ENCODE results near the gene ARPC2.
"Not testable (repeated sequence)": the region's sequence is repeated elsewhere in the genome, so short reads cannot be mapped to it uniquely, and the experiment has no call there.

The ARPC2 gene

DNA sequence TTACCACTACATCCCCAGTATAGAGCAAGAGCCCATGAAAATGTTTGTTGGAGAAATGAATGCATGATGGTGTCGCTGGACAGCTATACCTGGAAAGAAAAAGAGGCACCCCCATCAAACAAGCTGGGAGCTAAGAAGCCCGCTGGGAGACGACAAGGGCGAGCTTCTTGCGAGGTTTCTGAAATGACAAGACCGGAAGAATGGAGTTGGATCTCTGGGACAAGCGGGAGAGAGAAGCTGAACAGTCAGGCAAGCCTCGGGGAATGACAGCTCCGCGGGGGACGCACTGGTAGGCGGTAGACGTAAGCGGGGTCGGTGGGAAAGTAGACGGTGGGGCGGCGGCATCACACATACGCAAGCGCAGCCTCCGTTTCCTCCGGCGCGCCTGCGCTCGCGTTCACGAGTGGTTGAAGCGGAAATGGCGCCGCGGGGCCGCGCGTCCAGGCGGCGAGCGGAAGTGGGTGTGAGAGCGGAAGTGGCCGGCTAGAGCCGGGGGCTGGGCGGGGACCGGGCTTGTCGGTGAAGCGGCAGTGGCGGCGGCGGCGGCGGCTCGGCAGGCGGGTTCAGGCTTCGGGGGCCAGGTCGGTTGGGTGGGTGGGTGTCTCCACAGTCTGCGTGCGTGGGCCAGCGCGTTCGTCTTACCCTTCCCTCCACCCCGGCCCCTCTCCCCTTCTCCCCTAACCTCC, at the start of gene ARPC2:
TSS of gene ARPC2 (plus strand) at position 516 of the 686 bp plus-strand sequence. CDS start 282 bp downstream, outside the sequence.
- peak; percentile 95 for DNase-seq

DNA sequence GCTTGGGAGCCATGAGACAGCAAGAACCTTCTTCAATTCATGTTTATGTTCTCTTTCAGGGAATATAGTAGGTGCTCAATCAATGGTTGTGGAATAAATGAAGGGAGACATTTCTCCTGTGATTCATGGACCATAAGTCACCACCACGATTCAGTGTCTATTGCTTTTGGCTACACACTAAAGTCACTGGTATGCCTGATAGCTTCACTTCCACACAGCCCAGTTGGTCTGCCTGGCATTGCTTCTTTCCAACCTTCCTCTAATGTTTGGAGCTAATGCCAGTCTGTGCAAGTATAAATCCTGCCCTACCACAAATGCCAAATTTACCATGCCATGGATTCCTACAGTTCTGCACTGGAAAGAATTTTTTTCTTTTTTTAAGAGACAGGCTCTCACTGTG, 49.0 kb upstream of the ARPC2 start:
- no peak for DNase-seq

DNA sequence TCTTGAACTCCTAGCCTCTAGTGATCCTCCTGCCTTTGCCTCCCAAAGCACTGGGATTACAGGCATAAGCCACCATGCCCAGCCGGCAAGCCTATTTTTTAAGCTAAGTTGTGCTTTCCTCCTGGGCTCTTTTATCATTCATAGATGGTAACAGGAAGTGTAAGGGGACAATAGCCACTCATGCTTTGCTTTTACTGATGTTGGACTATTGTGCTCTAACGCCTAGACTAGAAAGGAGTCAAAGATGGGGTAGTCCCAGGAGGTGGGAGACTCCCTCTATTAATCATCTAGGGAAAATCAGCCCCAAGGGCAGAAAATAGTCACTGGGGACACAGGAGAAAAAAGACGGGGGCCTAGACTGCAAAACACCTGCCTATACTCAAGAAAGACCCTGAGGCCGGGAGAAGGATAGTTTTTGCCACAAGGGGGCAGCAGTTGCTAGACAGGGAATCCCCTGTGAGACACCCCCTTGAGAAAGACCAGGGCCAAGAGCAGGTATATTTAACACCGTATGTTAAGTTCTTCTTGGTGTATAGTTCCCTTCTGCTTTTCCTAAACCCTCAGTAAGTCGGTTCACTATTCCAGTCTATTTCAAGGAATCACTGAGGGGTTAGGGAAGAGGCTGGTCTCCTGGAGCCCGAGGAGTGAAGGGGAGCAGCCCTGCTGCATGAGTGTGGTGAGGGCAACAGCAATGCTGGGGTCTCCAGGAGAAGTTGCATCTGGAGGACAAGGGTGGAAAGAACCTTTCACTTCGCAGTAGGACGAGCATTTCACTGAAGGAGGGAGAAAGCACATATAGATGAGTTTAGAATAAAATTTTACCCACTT, 48.1 kb upstream of the ARPC2 start:
- peak; percentile 75 for DNase-seq

DNA sequence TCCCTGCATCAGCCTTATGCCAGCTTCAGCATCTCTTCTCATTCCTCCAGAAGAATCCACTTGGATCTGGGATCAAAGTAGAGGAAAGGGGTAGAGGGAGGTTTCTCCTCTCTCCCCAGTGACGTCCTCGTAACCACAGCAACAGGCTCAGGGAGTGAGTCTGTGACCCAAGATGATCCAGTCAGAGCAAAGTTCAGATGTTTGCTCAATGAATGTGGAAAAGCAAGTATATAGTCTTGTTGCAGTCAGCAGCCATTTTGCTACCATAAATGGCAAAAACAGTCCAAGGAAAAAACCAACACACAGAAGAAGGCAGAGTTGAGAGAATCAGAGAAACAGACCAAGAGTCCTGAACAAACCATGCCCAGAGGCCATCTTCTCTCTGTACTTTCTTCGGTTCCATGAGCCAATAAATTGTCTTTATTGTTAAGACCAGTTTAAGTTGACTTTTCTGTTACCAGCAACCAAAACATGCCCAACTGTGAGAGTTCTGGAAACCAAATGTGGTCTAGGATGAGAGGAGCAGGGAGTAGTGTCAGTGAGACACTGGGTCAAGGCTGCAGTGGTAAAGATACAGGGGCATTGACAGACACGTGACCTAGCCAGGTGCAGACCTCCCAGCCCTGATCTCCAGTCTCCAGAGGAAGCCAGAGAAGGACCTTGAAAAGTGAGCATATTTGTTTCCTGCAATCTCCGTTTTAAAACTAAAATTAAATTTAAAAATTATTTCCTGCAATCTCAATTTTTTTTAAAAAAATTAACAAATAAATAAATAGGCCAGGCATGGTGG, 47.0 kb upstream of the ARPC2 start:
- no peak for DNase-seq

DNA sequence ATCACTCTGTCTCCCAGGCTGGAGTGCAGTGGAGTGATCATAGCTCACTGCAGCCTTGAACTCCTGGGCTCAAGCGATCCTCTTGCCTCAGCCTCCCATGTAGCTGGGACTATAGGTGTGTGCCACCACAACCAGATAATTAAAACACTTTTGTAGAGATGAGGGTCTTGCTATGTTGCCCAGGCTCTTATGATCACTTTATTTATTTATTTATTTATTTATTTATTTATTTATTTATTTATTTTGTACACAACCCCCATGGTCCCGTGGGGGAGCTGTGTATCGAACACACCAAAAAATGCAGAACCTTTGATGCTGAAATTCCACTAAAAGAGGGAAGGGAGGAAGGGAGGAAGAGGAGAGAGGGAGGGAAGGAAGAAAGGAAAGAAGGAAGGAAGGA, 45.2 kb upstream of the ARPC2 start:
- DNase-seq: not testable (repeated sequence)

DNA sequence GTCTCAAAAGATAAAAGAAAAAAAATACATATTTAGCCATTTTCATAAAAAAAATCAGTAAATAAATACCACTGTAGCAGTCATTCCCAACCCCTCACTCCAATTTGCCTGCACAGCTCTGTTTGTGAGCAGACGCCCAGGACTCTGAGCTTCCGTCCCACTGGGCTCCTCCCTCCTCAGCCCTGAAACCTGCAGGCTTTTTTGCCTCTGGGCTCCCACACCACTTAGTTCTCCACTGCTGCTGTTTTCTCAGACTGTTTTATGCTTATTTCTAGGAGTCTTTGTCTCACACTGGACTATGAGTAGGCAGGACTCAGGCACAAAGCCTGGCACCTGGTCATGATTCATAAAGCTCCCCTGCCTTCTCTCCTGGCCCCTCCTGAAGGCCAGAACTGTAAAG, 44.1 kb upstream of the ARPC2 start:
- DNase-seq: no peak

GRCh38 chr2:218179782-218180181, 37.2 kb upstream of the ARPC2 start:
- DNase-seq: no peak

- DNase-seq: no peak
These were observed 36.4 kb upstream of the ARPC2 start for GRCh38 chr2:218180467-218181114.

DNA sequence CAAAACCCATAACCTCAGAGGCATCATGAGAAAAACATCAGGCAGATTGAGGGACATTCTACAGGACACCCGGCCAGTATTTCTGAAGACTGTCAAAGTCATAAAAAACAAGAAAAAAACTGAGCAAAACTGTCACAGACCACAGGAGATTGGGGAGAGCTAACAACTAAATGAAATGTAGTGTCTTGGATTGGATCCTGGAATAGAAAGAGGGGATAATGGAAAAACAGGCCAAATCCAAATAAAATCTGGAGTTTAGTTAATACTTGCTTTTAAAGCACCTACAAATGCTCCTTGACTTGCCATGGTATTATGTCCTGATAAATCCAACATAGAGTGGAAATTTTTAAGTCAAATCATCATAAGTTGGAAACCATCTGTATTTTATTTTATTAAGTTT, 32.7 kb upstream of the ARPC2 start:
- DNase-seq: no peak

- peak; percentile 81 for DNase-seq
These were observed 30.6 kb upstream of the ARPC2 start for GRCh38 chr2:218186355-218186766.

DNA sequence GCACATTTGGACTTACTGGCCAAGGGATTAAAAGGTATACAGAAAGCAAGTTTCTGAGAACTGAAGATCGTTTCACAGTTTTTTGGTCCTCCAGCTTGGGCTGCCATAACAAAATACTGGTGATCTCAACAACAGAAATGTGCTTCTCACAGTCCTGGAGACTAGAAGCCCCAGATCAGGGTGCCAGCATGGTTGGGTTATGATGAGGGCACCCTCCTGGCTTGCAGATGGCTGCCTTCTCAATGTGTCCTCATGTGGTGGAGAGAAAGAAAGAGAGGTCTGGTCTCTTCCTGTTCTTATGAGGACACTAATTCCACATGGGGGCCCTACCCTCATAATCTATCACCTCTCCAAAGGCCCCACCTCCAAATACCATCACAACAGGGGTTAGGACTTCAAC, 30.1 kb upstream of the ARPC2 start:
- DNase-seq: no peak

- DNase-seq: no peak
These were observed 29.5 kb upstream of the ARPC2 start for GRCh38 chr2:218187296-218188015.

- no peak for DNase-seq
These were observed 28.5 kb upstream of the ARPC2 start for GRCh38 chr2:218188528-218188927.

- no peak for DNase-seq
These were observed 24.0 kb upstream of the ARPC2 start for GRCh38 chr2:218192902-218193430.

DNA sequence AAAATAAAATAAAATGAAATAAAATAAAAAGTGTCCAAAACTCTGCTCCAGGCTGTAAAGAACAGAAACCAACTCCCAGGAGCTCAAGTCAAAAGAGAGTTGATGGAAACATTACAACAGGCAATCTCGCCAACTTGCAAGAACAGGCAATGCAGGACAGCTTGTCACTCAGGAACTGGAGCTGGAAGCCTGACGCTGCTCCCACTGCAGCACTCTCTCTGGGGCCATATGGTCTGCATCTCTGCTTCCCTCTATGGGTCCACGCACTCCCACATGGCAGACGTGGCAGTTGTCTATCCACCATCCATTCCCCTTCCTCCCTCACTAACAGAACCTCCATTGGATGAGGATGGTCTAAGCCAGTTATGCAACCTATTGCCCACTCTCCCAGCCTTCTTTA, 23.3 kb upstream of the ARPC2 start:
- no peak for DNase-seq

DNA sequence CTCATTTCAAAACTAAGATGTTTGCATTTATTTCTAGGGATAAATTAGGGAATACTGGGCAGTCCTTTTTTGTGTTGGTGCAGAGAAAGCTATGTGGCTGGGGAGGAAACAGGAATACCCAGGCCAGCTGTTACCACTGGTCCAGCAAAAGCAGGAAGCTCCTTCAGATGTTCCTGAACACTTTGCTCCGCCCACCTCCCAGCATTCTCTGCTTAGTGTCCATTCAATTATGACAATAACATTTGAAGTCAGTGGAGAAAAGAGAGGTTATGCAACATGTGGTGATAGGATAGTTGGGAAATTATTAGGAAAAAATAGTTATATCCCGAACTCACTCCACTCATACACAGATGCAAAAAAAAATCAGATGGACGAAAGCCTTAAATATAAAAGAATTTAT, 22.1 kb upstream of the ARPC2 start:
- DNase-seq: no peak

- no peak for DNase-seq
These were observed 20.0 kb upstream of the ARPC2 start for GRCh38 chr2:218196974-218197373.

DNA sequence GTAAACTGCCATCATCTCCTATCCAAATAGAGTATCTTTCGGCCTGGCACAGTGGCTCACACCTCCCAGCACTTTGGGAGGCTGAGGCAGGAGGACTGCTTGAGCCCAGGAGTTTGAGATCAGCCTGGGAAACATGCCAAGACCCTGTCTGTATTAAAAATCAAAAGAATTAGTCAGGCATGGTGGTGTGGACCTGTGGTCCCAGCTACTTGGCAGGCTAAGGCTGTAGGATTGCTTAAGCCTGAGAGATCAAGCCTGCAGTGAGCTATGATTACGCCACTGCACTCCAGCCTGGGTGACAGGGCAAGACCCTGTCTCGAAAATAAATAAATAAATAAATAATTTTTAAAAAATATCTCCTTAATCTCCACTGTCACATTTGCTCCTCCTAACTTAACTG, 14.7 kb upstream of the ARPC2 start:
- DNase-seq: no peak

DNA sequence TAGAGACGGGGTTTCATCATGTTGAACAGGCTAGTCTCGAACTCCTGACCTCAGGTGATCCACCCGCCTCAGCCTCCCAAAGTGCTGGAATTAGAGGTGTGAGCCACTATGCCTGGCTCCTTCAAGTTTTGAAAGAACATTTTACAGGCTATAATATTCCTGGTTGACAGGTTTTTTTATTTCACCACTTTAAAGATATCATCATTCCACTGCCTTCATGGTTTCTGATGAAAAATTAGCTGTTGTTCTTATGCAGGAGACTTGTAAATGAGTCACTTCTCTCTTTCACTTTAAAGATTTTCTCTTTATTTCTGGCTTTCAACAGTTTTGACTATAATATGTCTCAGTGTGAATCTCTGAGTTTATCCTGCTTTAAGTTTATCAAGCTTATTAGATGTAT, 7.9 kb upstream of the ARPC2 start:
- no peak for DNase-seq

DNA sequence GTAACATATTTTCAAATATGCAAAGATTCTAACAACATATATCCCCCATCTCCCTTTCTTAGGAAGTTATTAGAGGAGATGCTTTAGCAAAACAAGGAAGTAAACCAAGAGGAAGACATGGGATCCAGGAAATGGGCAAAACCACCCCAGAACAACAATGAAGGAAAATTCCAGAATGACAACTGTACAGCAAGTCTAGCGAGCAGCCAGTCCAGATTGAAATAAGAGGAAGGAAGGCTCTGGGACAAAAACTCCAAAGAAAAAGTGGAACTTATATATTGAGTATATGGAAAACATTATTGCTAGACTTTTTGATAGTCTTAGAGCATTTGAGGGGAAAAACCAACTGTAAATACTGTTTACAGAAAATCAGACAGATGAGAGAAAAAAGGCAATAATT, 2.9 kb upstream of the ARPC2 start:
- no peak for DNase-seq

DNA sequence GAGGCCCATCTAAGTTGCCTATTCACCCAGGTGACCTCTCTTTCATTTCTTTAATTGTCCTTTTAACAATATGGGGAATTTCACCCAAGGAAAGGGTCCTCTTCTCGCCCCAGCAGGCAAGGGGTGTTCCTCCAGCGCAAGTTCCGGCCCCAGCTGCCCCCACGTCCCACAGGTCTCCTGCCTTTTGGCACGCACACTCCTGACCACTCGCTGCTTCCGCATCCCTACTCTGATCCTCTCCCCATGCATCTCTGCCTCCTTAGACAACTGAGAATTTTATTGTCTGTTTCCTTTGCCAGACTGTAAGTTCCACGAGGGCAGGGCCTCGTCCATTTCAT, 684 bp upstream of the ARPC2 start:
- no peak for DNase-seq
